Memory B cell (primary cell): ENCODE measurements around the gene NUDT8.
"Not testable (repeated sequence)": the region's sequence is repeated elsewhere in the genome, so short reads cannot be mapped to it uniquely, and the experiment has no call there.

Source experiments
- ATAC-seq: fragments of 150-1000 bp; cut with Tn5 transposase; 2 replicates; pipeline ENCODE4 v1.10.0; 2021; ENCODE audit warnings: low read depth, mild to moderate bottlenecking, moderate library complexity
- DNase-seq, 2 donors: peaks; one replicate each; pipeline ENCODE4 v3.0.0; 2022; ENCODE audit warnings: low spot score in 2 of 2
- H3K27ac Mint-ChIP-seq: one replicate; pipeline ENCODE4 v1.8.0; 2022; ENCODE audit warnings: mild to moderate bottlenecking, moderate library complexity, mixed read lengths
- H3K27me3 Mint-ChIP-seq: one replicate; pipeline ENCODE4 v1.8.0; 2022; ENCODE audit warnings: mixed read lengths
- H3K36me3 Mint-ChIP-seq: one replicate; pipeline ENCODE4 v1.8.0; 2022; ENCODE audit warnings: mild to moderate bottlenecking, mixed read lengths
- H3K4me1 Mint-ChIP-seq: one replicate; pipeline ENCODE4 v1.8.0; 2022; ENCODE audit warnings: mixed read lengths
- H3K4me3 Mint-ChIP-seq: one replicate; pipeline ENCODE4 v1.8.0; 2022; ENCODE audit warnings: mild to moderate bottlenecking, moderate library complexity, mixed read lengths
- H3K9me3 Mint-ChIP-seq: one replicate; pipeline ENCODE4 v1.8.0; 2022; ENCODE audit warnings: mixed read lengths

NUDT8 gene

DNA sequence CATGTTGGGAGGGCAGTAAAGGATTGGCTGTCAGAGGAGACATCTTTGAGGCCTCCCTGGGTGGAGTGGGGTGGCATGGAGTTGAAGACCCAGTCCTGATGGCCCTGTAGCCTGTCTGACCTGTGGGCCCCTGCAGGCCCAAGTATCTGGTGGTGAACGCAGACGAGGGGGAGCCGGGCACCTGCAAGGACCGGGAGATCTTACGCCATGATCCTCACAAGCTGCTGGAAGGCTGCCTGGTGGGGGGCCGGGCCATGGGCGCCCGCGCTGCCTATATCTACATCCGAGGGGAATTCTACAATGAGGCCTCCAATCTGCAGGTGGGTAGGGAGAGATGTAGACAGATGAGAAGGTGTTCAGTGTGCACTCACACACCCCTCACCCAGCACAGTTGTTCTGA lies 20.4 kb downstream of the NUDT8 start:
- no peak for ATAC-seq
- Mint-ChIP-seq H3K4me3 (no peak overlapping the region), H3K27me3 (peaks cover 6% of the 10 kb centered on the region), H3K9me3 (no peaks in the 10 kb centered on the region), H3K4me1 (peaks cover 12% of the 10 kb centered on the region), H3K36me3 (peaks cover 12% of the 10 kb centered on the region), H3K27ac (no peak overlapping the region)
- no peak for DNase-seq

DNA sequence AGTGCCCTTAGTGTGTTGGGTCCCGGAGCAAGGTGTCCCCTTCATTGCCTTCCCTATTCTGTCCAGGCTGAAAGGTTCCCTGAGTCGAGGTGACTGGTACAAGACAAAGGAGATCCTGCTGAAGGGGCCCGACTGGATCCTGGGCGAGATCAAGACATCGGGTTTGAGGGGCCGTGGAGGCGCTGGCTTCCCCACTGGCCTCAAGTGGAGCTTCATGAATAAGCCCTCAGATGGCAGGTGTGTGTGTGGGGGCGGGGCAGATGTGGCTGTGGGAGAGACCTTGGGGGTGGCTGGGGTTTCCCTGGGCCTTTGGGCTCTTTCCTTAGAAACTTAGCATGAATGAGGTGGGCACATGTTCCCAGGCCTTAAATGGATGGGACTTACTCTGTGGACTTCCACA lies 21.3 kb downstream of the NUDT8 start:
- Mint-ChIP-seq H3K9me3 (no peaks in the 10 kb centered on the region), H3K27ac (no peak overlapping the region), H3K27me3 (peaks cover 9% of the 10 kb centered on the region), H3K4me3 (no peak overlapping the region), H3K36me3 (peaks cover 12% of the 10 kb centered on the region), H3K4me1 (peaks cover 8% of the 10 kb centered on the region)
- ATAC-seq (no peak), DNase-seq (no peak)

DNA sequence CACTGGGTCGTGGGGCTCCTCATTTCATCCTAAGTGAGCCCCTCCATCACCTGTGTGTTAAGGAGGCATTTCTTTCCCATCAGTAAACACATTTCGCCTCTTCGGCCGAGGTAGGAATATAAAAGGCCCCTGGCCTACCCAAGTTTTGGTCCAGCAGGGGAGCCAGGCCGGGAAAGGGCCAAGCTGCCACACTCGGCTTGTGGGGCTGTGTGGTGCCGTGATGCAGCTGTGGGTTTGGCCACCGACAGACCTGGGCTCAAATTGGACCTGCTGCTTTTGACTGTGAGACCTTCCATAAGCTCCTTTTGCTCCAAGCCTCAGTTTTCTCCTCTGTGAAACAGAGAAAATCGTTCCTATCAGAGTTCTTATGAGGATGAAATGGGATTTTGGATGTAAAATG lies 22.2 kb downstream of the NUDT8 start:
- ATAC-seq (no peak), DNase-seq (no peak)
- H3K4me1 Mint-ChIP-seq = peaks cover 3% of the 10 kb centered on the region
- H3K36me3 Mint-ChIP-seq = peaks cover 11% of the 10 kb centered on the region
- peaks cover 9% of the 10 kb centered on the region for H3K27me3 Mint-ChIP-seq
- H3K9me3 Mint-ChIP-seq = no peaks in the 10 kb centered on the region
- H3K4me3 Mint-ChIP-seq = peak overlapping the region; percentile 85
- peak overlapping the region; percentile 73 for H3K27ac Mint-ChIP-seq

DNA sequence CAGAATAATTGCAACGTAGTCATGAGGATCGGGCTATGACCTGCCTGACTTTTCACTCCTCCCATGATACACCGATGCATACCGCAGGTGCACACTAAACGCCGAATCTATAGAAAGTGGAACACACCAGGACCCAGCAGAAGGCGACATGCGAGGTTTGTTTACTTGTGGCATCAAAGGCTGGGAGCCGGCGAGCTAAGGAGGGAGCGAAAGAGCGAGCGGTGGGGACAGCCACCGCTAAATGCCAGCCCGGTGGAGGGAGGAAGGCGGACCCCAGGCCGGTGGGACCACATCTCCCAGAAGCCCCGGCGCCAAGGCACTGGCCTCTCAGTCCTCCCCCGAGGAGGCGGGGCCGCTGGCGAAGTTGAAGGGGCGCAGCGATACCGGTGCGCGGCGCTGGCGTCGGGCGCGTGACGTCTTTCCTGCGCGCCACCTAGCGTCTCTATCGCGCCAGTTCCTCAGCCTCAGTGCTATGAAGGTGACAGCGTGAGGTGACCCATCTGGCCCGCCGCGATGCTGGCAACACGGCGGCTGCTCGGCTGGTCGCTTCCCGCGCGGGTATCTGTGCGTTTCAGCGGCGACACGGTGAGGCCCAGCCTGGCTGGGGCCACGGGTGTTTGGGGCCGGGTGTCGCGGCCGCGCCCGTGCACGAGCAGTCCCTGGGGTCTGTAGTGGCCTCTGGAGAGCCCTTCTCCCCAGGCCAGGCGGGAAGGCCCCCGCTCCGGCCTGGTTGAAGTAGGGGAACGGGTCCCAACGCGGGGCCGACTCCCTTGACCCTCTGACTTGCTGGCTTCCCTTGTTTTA lies 23.0 kb downstream of the NUDT8 start, which contains the start of gene NDUFV1:
NDUFV1 (plus strand) TSS at position 445 of the 804 bp plus-strand sequence; CDS start at position 514, 69 bp downstream.
- ATAC-seq (peak; percentile 99), DNase-seq (peak; percentile 92 to 94)
- peaks cover 3% of the 10 kb centered on the region for H3K4me1 Mint-ChIP-seq
- no peaks in the 10 kb centered on the region for H3K9me3 Mint-ChIP-seq
- H3K4me3 Mint-ChIP-seq = peak within 1 kb of the TSS; percentile 85
- H3K27me3 Mint-ChIP-seq = peaks cover 9% of the 10 kb centered on the region
- H3K36me3 Mint-ChIP-seq = peaks cover 7% of the 10 kb centered on the region
- H3K27ac Mint-ChIP-seq = peak within 1 kb of the TSS; percentile 73

DNA sequence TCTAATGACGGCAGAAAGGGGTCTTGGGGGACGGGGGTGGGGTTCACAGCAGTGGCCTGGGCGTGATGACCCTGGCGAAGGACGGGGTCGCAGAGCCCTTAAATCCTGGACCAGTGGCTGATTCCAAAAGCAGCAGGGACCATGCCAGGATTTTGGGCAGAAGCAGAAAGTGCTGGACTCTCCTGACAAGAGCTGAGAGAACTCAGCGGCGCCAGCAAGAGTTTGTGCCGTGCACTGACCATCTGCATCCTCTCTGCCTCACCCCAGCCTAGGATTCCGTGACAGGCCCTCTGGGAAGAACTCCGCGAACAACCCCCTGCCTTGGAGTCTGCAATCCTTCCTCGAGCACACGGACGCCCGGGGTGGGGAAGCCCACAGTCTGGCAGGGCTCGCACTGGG lies 23.6 kb downstream of the NUDT8 start:
- Mint-ChIP-seq H3K4me1 (peaks cover 5% of the 10 kb centered on the region), H3K9me3 (no peaks in the 10 kb centered on the region), H3K27ac (peak overlapping the region; percentile 11), H3K36me3 (peaks cover 7% of the 10 kb centered on the region), H3K4me3 (peak overlapping the region; percentile 85), H3K27me3 (peaks cover 9% of the 10 kb centered on the region)
- DNase-seq (no peak), ATAC-seq (no peak)

- no peaks in the 10 kb centered on the region for H3K9me3 Mint-ChIP-seq
- H3K4me1 Mint-ChIP-seq = peaks cover 12% of the 10 kb centered on the region
- peaks cover 7% of the 10 kb centered on the region for H3K36me3 Mint-ChIP-seq
- ATAC-seq (no peak), DNase-seq (no peak)
- H3K27me3 Mint-ChIP-seq = peaks cover 9% of the 10 kb centered on the region
- H3K27ac Mint-ChIP-seq = no peak overlapping the region
- H3K4me3 Mint-ChIP-seq = peak overlapping the region; percentile 80
These were observed 24.3 kb downstream of the NUDT8 start for GRCh38 chr11:67605231-67606011.

- no peak overlapping the region for H3K27ac Mint-ChIP-seq
- DNase-seq (no peak), ATAC-seq (no peak)
- no peaks in the 10 kb centered on the region for H3K9me3 Mint-ChIP-seq
- peaks cover 18% of the 10 kb centered on the region for H3K4me1 Mint-ChIP-seq
- H3K4me3 Mint-ChIP-seq = no peak overlapping the region
- H3K36me3 Mint-ChIP-seq = peaks cover 3% of the 10 kb centered on the region
- H3K27me3 Mint-ChIP-seq = peaks cover 9% of the 10 kb centered on the region
These were observed 24.9 kb downstream of the NUDT8 start for GRCh38 chr11:67604815-67605214.

DNA sequence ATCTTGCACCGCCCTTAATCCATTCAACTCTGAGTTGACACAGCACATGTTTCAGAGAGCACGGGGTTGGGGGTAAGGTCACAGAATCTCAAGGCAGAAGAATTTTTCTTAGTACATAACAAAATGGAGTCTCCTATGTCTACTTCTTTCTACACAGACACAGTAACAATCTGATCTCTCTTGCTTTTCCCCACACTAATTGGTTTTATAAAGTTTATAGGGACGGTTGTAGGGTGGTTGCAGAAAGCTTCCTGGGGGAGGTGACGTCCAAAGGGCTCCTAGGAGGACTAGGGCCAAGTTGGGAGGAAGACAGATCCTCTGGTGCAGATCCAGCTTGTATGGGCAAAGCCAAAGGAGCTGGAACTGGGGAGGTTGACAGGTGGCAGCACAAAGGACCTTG lies 25.6 kb downstream of the NUDT8 start:
- peak overlapping the region; percentile 37 for H3K4me3 Mint-ChIP-seq
- ATAC-seq = not testable (repeated sequence)

GRCh38 chr11:67601098-67601497 lies 28.6 kb downstream of the NUDT8 start:
- peaks cover 3% of the 10 kb centered on the region for H3K9me3 Mint-ChIP-seq
- peaks cover 9% of the 10 kb centered on the region for H3K27me3 Mint-ChIP-seq
- H3K27ac Mint-ChIP-seq = no peak overlapping the region
- peaks cover 19% of the 10 kb centered on the region for H3K4me1 Mint-ChIP-seq
- no peak for ATAC-seq
- no peak overlapping the region for H3K4me3 Mint-ChIP-seq
- no peaks in the 10 kb centered on the region for H3K36me3 Mint-ChIP-seq
- no peak for DNase-seq

More for the DNA sequence above, 25.6 kb downstream of the NUDT8 start:
- DNase-seq, H3K36me3 Mint-ChIP-seq, H3K27me3 Mint-ChIP-seq, H3K9me3 Mint-ChIP-seq, H3K27ac Mint-ChIP-seq: not testable (repeated sequence)
- peaks cover 19% of the 10 kb centered on the region for H3K4me1 Mint-ChIP-seq

- Mint-ChIP-seq H3K4me1 (peaks cover 16% of the 10 kb centered on the region), H3K27ac (no peak overlapping the region), H3K36me3 (no peaks in the 10 kb centered on the region), H3K9me3 (peaks cover 3% of the 10 kb centered on the region), H3K27me3 (peaks cover 9% of the 10 kb centered on the region), H3K4me3 (peak overlapping the region; percentile 46)
- peak; percentile 89 for ATAC-seq
- DNase-seq = no peak
These were observed 29.3 kb downstream of the NUDT8 start for GRCh38 chr11:67600324-67601029.

DNA sequence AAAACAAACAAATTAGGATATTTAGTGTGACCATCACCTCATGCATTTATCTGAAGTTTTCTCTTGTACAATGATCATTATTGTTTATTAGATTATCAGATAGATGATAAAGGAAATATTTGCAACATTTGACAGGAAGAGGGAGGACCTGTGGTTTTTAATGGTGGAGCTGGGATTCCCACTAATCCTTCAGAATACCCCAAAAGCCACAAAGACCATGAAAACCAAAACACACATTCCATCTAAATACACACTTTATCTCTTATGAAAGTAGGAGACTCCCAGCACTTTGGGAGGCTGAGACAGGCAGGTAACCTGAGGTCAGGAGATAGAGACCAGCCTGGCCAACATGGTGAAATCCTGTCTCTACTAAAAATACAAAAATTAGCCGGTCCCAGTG lies 30.6 kb downstream of the NUDT8 start:
- no peak overlapping the region for H3K4me3 Mint-ChIP-seq
- H3K9me3 Mint-ChIP-seq = peaks cover 3% of the 10 kb centered on the region
- no peak overlapping the region for H3K27ac Mint-ChIP-seq
- DNase-seq (no peak), ATAC-seq (no peak)
- peaks cover under 1% of the 10 kb centered on the region for H3K27me3 Mint-ChIP-seq
- no peaks in the 10 kb centered on the region for H3K36me3 Mint-ChIP-seq
- H3K4me1 Mint-ChIP-seq = peaks cover 16% of the 10 kb centered on the region

GRCh38 chr11:67597963-67598362 lies 31.8 kb downstream of the NUDT8 start:
- not testable (repeated sequence) for H3K36me3 Mint-ChIP-seq, H3K27me3 Mint-ChIP-seq, H3K9me3 Mint-ChIP-seq, DNase-seq, ATAC-seq, H3K4me3 Mint-ChIP-seq, H3K27ac Mint-ChIP-seq
- H3K4me1 Mint-ChIP-seq = peaks cover 16% of the 10 kb centered on the region

DNA sequence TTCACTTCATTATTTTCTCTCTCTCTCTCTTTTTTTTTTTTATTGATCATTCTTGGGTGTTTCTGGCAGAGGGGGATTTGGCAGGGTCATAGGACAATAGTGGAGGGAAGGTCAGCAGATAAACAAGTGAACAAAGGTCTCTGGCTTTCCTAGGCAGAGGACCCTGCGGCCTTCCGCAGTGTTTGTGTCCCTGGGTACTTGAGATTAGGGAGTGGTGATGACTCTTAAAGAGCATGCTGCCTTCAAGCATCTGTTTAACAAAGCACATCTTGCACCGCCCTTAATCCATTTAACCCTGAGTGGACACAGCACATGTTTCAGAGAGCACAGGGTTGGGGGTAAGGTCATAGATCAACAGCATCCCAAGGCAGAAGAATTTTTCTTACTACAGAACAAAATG lies 32.3 kb downstream of the NUDT8 start:
- H3K4me3 Mint-ChIP-seq, H3K27ac Mint-ChIP-seq, DNase-seq, ATAC-seq, H3K27me3 Mint-ChIP-seq, H3K36me3 Mint-ChIP-seq, H3K9me3 Mint-ChIP-seq: not testable (repeated sequence)
- H3K4me1 Mint-ChIP-seq = peaks cover 16% of the 10 kb centered on the region
